Amniotic epithelial cell (primary cell): ENCODE measurements around the gene GLYR1.

ENCODE experiments used
- DNase-seq: peaks from one replicate; pipeline ENCODE4 v3.0.0-alpha.2; 2010; ENCODE audit warnings: low read depth

The GLYR1 gene

DNA sequence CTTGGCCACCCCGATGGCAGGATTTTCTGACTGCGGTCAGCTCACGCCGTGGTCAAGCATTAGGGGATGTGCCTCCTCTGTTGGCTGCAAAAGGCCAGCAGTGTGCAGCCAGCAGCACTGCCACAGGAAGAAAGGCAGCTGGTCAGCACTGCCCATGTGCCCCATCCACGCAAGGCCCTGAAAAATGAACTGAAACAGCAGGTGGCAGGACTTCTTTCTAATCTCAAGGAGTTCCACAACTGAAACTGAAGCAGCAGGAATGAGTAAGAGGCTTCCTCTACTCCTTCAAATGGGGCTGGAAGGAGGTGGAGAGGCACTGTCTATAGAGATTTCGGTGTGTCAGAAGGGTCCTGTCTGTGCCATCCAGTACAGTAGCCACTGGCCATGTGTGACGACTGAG is 83.3 kb downstream of the GLYR1 start:
- no peak for DNase-seq

DNA sequence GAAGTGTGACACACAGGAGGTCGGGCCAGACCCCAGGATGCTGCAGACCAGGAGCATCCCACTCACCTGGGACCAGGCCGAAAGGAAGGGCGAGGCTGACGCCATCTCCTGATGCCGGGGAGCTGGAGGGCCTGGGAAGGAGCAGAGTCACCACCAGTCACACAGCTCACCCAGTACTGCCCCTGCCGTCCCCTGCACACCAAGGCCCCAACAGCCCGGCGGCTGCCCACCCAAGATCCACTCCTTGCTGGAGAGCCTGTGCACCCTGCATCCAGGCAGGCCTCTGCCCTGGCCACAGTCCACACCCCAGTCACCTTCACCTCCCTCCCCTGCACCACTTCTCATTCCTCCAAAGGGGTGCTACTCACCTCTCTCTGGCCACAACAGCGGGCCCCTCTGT is 84.9 kb downstream of the GLYR1 start:
- no peak for DNase-seq

DNA sequence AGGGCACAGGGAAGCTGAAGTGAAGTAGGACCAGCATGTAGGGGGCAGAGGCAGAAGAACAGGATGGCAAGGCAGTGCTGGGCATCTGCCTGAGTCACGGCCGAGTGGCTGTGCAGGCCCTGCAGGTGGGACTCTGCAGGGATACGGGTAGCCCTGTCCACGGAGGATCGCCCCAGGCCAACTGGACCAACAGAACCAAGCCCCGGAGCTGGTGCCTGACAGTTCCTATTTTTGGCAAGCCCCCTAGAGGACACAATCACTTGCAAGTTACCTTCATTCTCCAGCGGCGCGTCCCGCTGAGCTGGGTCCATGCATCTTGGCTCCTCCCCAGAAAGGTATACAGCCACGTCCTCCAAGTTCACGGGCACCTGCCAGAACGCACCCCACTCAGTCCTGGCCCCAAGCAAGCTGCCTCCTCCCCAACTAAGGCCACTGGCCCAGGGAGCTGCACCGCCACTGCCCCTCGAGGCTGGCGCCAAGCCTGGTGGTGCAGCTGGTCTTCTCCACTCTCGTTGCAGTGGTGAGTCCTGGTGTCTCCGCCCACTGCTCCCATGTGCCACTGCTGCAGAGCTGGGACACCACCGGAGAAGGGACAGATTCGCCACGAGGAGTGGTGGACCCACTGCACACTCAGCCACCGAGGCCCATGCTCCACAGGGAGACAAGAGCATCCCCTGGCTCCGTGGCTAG is 86.7 kb downstream of the GLYR1 start:
- DNase-seq, result no peak

DNA sequence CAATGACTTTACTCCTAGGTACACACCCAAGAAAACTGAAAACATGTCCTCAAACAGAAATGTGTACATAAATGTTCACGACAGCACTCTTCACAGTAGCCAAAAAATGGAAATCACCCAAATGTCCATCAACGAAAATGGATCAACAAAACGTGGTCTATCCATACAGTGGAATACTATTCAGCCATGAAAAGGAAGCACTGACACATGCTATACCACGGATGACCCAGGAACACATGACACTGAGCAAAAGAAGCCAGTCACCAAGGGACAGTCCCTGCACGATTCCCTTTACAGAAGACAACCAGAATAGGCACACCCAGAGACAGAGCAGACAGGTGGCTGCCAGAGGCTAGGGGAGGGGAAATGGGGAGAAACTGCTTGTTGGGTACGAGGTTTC is 91.4 kb downstream of the GLYR1 start:
- no peak for DNase-seq

DNA sequence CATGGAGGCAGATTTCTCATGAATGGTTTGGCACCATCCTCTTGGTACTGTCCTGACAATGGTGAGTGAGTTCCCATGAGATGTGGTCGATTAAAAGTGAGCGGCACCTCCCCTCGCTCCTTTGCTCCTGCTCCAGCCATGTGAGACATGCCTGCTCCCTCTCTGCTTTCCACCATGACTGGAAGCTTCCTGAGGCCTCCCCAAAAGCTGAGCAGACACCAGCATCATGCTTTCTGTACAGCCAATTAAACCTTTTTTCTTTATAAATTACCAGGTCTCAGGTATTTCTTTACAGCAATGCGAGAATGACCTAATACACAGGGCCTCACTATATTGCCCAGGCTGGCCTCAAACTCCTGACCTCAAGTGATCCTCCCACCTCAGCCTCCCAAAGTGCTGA is 92.2 kb downstream of the GLYR1 start:
- DNase-seq, result no peak

DNA sequence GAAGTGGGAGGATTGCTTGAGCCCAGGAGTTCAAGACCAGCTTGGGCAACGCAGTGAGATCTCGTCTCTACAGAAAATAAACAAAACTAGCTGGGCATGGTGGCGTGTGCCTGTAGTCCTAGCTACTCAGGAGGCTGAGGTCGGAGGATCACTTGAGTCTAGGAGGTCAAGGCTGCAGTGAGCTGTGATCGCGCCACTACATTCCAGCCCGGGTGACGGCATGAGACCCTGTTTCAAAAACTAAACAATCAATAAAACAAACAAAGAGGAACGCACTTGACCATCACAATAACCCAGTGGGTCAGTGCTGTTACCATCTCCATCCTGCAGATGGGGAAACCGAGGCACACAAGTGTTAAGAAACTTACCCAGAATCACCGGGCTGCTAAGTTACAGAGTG is 93.9 kb downstream of the GLYR1 start:
- no peak for DNase-seq
